Thymus (tissue), 11 donors: ENCODE data around the gene GALNT17. TPM values are rescaled to one million over a fixed set of nuclear protein-coding genes. Genes with fewer than 3 reads are reported as not detected.
"Not testable (repeated sequence)": the region's sequence is repeated elsewhere in the genome, so short reads cannot be mapped to it uniquely, and the experiment has no call there.

Experiments
- DNase-seq, 9 donors: peaks; one replicate each; pipeline ENCODE4 v3.0.0-alpha.2; 2013; ENCODE audit warnings: low spot score in 9 of 9, low read depth in 6 of 9, missing footprints in 1 of 9
- H3K27ac ChIP-seq, 2 donors: one replicate each; pipeline ENCODE4 v1.5.1; 2013; ENCODE audit warnings: control low read depth in 1 of 2, low read depth in 1 of 2, low read length in 1 of 2, mild to moderate bottlenecking in 1 of 2, moderate library complexity in 1 of 2
- H3K27me3 ChIP-seq, 2 donors: one replicate each; pipeline ENCODE4 v1.5.1; 2013; ENCODE audit warnings: low read length in 1 of 2; ENCODE audit not compliant: control insufficient read depth in 2 of 2, insufficient read depth in 1 of 2
- H3K36me3 ChIP-seq, 2 donors: one replicate each; pipeline ENCODE4 v1.5.1; 2013; ENCODE audit warnings: low read length in 1 of 2, mild to moderate bottlenecking in 1 of 2, moderate library complexity in 1 of 2; ENCODE audit not compliant: control insufficient read depth in 2 of 2, insufficient read depth in 2 of 2
- H3K4me1 ChIP-seq, 2 donors: one replicate each; pipeline ENCODE4 v1.5.1; 2013; ENCODE audit warnings: low read length in 2 of 2; ENCODE audit not compliant: control insufficient read depth in 2 of 2, insufficient read depth in 2 of 2
- H3K4me3 ChIP-seq, 2 donors: one replicate each; pipeline ENCODE4 v1.5.1; 2013; ENCODE audit warnings: low read length in 2 of 2, control low read depth in 1 of 2, mild to moderate bottlenecking in 1 of 2
- H3K9me3 ChIP-seq, 2 donors: one replicate each; pipeline ENCODE4 v1.5.1; 2013; ENCODE audit warnings: low read length in 1 of 2, mild to moderate bottlenecking in 1 of 2; ENCODE audit not compliant: control insufficient read depth in 2 of 2, insufficient read depth in 1 of 2
- WGBS: extraction: QIAGEN DNeasy Blood & Tissue Kit; methylation state at CpG from one replicate; pipeline ENCODE4 v1.1.7; 2013; 5-methylcytosine and 5-hydroxymethylcytosine counted together
- polyA plus RNA-seq: library from polyadenylated mRNA; stranded (reverse); fragments of 200-250 nt; gene quantifications from one replicate; pipeline ENCODE4 v1.2.3, GENCODE V29; 2013
- total RNA-seq: library from RNA; stranded (reverse); fragments of 120-200 nt; gene quantifications from one replicate; pipeline ENCODE4 v1.2.4, GENCODE V29; 2013
- donor health status: healthy.

The GALNT17 gene
- total and polyA plus RNA-seq, 2 donors: 1.8 to 9.2 TPM

DNA sequence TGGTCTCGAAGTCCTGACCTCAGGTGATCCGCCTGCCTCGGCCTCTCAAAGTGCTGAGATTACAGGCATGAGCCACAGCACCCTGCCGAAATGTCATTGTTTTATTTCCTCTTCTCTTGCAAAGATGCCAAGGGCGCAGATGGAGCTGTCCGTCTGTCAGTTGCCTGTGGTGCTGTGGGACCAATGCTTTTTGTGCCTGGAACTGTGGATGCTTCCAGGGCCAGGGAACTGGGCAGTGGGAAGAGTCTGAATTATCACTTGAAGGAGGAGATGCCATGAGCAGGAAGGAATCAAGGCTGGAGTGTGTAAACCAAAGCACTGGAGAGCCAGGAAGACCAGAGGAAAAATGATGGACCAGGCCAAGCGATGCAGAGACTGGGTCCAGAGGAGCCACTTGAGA is 459.9 kb downstream of the GALNT17 start:
- no peak overlapping the region for H3K27ac ChIP-seq
- H3K36me3 ChIP-seq: no peaks in the 10 kb centered on the region
- H3K4me3 ChIP-seq: no peak overlapping the region
- no peak for DNase-seq
- H3K9me3 ChIP-seq: peaks cover 0 to 3% of the 10 kb centered on the region in 2 donors
- no peaks in the 10 kb centered on the region for H3K4me1 ChIP-seq
- WGBS: 96% methylated on average over 7 of the region's 7 CpGs
- H3K27me3 ChIP-seq: no peaks in the 10 kb centered on the region

GRCh38 chr7:71592388-71592787 is 460.4 kb downstream of the GALNT17 start:
- H3K4me3 ChIP-seq, H3K27ac ChIP-seq, H3K36me3 ChIP-seq, H3K4me1 ChIP-seq, DNase-seq, H3K9me3 ChIP-seq, H3K27me3 ChIP-seq: not testable (repeated sequence)
- WGBS: 92% methylated on average over 4 of the region's 4 CpGs

DNA sequence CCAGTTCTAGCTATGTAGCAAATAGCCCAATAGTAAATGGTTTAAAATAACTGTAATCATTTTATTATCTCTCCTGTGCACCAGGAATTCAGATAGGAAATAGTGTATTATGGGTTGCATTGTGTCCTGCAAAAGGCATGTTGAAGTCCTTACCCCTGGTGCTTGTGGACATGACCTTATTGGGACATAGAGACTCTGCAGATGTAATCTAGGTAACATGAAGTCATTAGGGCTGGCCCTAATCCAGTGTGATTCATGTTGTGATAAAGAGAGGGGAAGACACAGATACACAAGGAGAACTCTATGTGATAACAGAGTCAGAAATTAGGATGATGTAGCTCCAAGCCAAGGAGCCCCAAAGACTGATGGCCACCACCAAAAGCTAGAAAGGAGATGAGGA is 462.8 kb downstream of the GALNT17 start:
- H3K4me1 ChIP-seq: no peaks in the 10 kb centered on the region
- H3K9me3 ChIP-seq: peaks cover 0 to 3% of the 10 kb centered on the region in 2 donors
- no peak overlapping the region for H3K27ac ChIP-seq
- no peak for DNase-seq
- H3K4me3 ChIP-seq: no peak overlapping the region
- H3K36me3 ChIP-seq: no peaks in the 10 kb centered on the region
- H3K27me3 ChIP-seq: no peaks in the 10 kb centered on the region

GRCh38 chr7:71595176-71595575 is 463.2 kb downstream of the GALNT17 start:
- WGBS: 98% methylated on average over 3 of the region's 3 CpGs
- H3K4me1 ChIP-seq: no peaks in the 10 kb centered on the region

GRCh38 chr7:71598553-71598952 is 466.6 kb downstream of the GALNT17 start:
- DNase-seq: no peak
- Histone ChIP-seq H3K9me3 (no peaks in the 10 kb centered on the region), H3K27me3 (no peaks in the 10 kb centered on the region), H3K4me3 (no peak overlapping the region), H3K36me3 (no peaks in the 10 kb centered on the region), H3K27ac (no peak overlapping the region), H3K4me1 (no peaks in the 10 kb centered on the region)
- WGBS: 90% methylated on average over 6 of the region's 6 CpGs

More at GRCh38 chr7:71595176-71595575, 463.2 kb downstream of the GALNT17 start:
- H3K4me3 ChIP-seq: no peak overlapping the region
- no peaks in the 10 kb centered on the region for H3K27me3 ChIP-seq
- no peak overlapping the region for H3K27ac ChIP-seq
- no peaks in the 10 kb centered on the region for H3K36me3 ChIP-seq
- no peak for DNase-seq
- H3K9me3 ChIP-seq: peaks cover 0 to 3% of the 10 kb centered on the region in 2 donors

DNA sequence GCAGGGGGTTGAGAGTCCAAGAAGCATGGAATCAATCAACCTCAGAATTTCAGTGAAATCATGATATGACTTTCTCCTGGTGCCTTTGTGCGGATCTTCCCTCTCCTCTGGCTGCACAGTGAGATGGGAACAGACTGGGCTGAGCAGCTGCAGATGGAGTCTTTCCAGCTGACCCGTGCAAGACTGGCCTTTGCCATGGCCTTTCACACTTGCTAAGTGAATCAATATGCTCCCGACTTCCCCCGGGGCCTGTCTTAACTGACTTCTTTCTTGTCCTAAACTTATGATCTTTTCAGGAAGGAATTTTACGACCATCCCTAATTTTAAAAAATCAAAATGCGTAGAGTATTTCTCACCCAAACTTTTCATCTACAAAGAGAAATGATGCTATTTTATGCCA is 469.9 kb downstream of the GALNT17 start:
- Histone ChIP-seq H3K4me3 (no peak overlapping the region), H3K36me3 (no peaks in the 10 kb centered on the region), H3K9me3 (no peaks in the 10 kb centered on the region), H3K27me3 (no peaks in the 10 kb centered on the region), H3K4me1 (no peaks in the 10 kb centered on the region), H3K27ac (no peak overlapping the region)
- no peak for DNase-seq
- 79% methylated on average over 6 of the region's 6 CpGs for WGBS

- H3K36me3 ChIP-seq: no peaks in the 10 kb centered on the region
- no peaks in the 10 kb centered on the region for H3K27me3 ChIP-seq
- H3K4me1 ChIP-seq: no peaks in the 10 kb centered on the region
- 96% methylated on average over 9 of the region's 9 CpGs for WGBS
- no peak overlapping the region for H3K27ac ChIP-seq
- H3K9me3 ChIP-seq: no peaks in the 10 kb centered on the region
- no peak overlapping the region for H3K4me3 ChIP-seq
- no peak for DNase-seq
Observed at GRCh38 chr7:71604818-71605414, 473.0 kb downstream of the GALNT17 start.

- Histone ChIP-seq H3K4me1 (no peaks in the 10 kb centered on the region), H3K36me3 (no peaks in the 10 kb centered on the region), H3K4me3 (no peak overlapping the region), H3K27ac (no peak overlapping the region), H3K9me3 (no peaks in the 10 kb centered on the region), H3K27me3 (no peaks in the 10 kb centered on the region)
- DNase-seq: no peak
- 98% methylated on average over 2 of the region's 2 CpGs for WGBS
Observed at GRCh38 chr7:71611986-71612385, 480.0 kb downstream of the GALNT17 start.

DNA sequence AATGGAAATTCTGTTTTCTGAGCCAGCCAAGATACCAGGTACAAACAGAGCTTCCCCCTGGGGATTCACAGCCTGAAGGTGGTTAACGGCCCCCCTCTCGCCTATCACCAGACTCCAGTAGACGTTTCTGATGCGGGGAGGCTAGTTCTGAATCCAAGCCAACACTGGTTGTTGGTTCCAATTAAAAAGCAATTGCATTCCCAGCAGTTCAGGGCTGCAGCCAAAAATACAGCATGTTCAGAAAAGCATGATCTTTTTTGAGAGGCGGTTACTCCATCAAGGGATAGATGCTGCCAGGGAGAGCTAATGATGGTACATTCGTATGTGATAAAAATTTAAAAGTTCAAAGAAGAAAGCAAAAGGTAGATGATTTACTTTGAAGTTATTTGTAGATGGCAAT is 481.0 kb downstream of the GALNT17 start:
- Histone ChIP-seq H3K4me1 (no peaks in the 10 kb centered on the region), H3K27me3 (no peaks in the 10 kb centered on the region), H3K27ac (no peak overlapping the region), H3K4me3 (no peak overlapping the region), H3K9me3 (no peaks in the 10 kb centered on the region), H3K36me3 (no peaks in the 10 kb centered on the region)
- WGBS: 67% methylated on average over 6 of the region's 6 CpGs
- no peak for DNase-seq

DNA sequence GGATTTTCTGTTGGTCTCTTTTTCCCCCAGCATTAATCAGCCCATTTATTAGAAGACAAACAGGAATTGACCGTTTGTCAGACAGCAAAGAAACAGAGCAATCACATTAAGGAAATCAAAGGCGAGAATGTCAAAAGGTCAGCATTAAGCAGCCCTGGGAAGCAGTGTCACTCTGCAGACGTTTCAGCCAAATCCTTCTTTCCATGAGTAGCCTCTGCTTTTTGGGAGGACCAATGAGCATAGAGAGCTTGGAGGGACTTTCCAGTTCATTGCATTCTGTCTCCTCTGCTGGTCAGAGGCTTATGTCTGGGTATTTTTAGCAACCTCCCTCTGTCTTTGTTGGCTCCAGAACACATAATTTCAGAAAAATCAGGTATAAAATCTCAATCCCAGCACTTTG is 481.4 kb downstream of the GALNT17 start:
- no peak overlapping the region for H3K27ac ChIP-seq
- no peak for DNase-seq
- WGBS: 34% methylated on average over 3 of the region's 3 CpGs
- no peaks in the 10 kb centered on the region for H3K27me3 ChIP-seq
- no peaks in the 10 kb centered on the region for H3K36me3 ChIP-seq
- H3K4me3 ChIP-seq: no peak overlapping the region
- no peaks in the 10 kb centered on the region for H3K9me3 ChIP-seq
- no peaks in the 10 kb centered on the region for H3K4me1 ChIP-seq
